CD4-positive, alpha-beta T cell (primary cell): Measurements from ENCODE around the gene SPIB. TPM values are rescaled to one million over a fixed set of nuclear protein-coding genes. Genes with fewer than 3 reads are reported as not detected.

Experiments
- ATAC-seq: fragments of 200-7000 bp; cut with Tn5 transposase; one replicate; pipeline ENCODE4 v1.10.0; 2022; ENCODE audit warnings: mild to moderate bottlenecking; ENCODE audit not compliant: poor library complexity
- CTCF ChIA-PET: fragments of 350-600 bp; sonication (Branson Sonifier 250); formaldehyde crosslinking; loops from one replicate; lab custom pipeline; 2021; ENCODE audit warnings: antibody characterized with exemption, inconsistent platforms; lab: Charles Lee
- POLR2A ChIA-PET: fragments of 350-600 bp; sonication (Branson Sonifier 250); formaldehyde crosslinking; loops from one replicate; lab custom pipeline; 2021; ENCODE audit warnings: antibody characterized with exemption, inconsistent platforms; lab: Charles Lee
- DNase-seq, 14 experiments: peaks; one replicate each; pipeline ENCODE4 v3.0.0-alpha.2; 2013 to 2020; ENCODE audit warnings: mixed read lengths in 2 of 14
- H3K27ac ChIP-seq, 2 donors: one replicate each; pipeline versions ENCODE4 v1.5.1 to v1.7.0; 2013; ENCODE audit warnings: low read length in 2 of 2, low read depth in 1 of 2, mild to moderate bottlenecking in 1 of 2
- H3K27me3 ChIP-seq, 2 experiments: 1 replicate in 1 of 2; 2 replicates in 1 of 2; pipeline versions ENCODE4 v1.6.1 to v1.7.0; 2013; ENCODE audit warnings: low read length in 2 of 2, control low read depth in 1 of 2, mild to moderate bottlenecking in 1 of 2, moderate library complexity in 1 of 2; ENCODE audit not compliant: insufficient read depth in 2 of 2, control insufficient read depth in 1 of 2
- H3K36me3 ChIP-seq: one replicate; pipeline ENCODE4 v1.6.1; 2013; ENCODE audit warnings: low read length, control low read depth; ENCODE audit not compliant: insufficient read depth
- H3K4me1 ChIP-seq: one replicate; pipeline ENCODE4 v1.6.1; 2013; ENCODE audit warnings: low read length, control low read depth; ENCODE audit not compliant: insufficient read depth
- H3K4me3 ChIP-seq: one replicate; pipeline ENCODE4 v1.5.1; 2013; ENCODE audit warnings: mild to moderate bottlenecking, low read length, moderate library complexity
- H3K9me3 ChIP-seq, 2 experiments: 1 replicate in 1 of 2; 2 replicates in 1 of 2; pipeline versions ENCODE4 v1.6.1 to v1.7.0; 2013; ENCODE audit warnings: low read length in 2 of 2, mild to moderate bottlenecking in 2 of 2, control low read depth in 1 of 2, moderate library complexity in 1 of 2; ENCODE audit not compliant: control insufficient read depth in 1 of 2, insufficient read depth in 1 of 2
- H3K27ac Mint-ChIP-seq: one replicate; pipeline ENCODE4 v1.8.0; 2020; ENCODE audit warnings: mixed read lengths
- H3K27me3 Mint-ChIP-seq: one replicate; pipeline ENCODE4 v1.8.0; 2021; ENCODE audit warnings: mixed read lengths
- H3K36me3 Mint-ChIP-seq: one replicate; pipeline ENCODE4 v1.8.0; 2021; ENCODE audit warnings: low read depth, mixed read lengths
- H3K4me1 Mint-ChIP-seq: one replicate; pipeline ENCODE4 v1.8.0; 2021; ENCODE audit warnings: low read depth, mixed read lengths
- H3K4me3 Mint-ChIP-seq: one replicate; pipeline ENCODE4 v1.8.0; 2020; ENCODE audit warnings: mild to moderate bottlenecking, mixed read lengths
- H3K9me3 Mint-ChIP-seq: one replicate; pipeline ENCODE4 v1.8.0; 2020; ENCODE audit warnings: mixed read lengths
- CTCF ChIP-seq: fragments of 200-600 bp; IDR thresholded peaks from one replicate; pipeline ENCODE4 v1.8.0; 2022; ENCODE audit warnings: antibody characterized with exemption, mild to moderate bottlenecking
- intact Hi-C, 2 experiments: fragments of 100-400 bp; cut with DNase I in 1 of 2; cut with micrococcal nuclease in 1 of 2; formaldehyde crosslinking; loops; one replicate each; pipeline versions ENCODE4 v1.15.1 to v1.9.0; 2023 to 2025; cut with DNase I, micrococcal nuclease
- total RNA-seq, 174 experiments: library from RNA in 2 of 174; stranded (reverse) in 2 of 174; gene quantifications; one replicate each; pipeline ENCODE4 v1.2.3 and lab custom pipeline; 2021 to 2026

The SPIB gene
- total RNA-seq, 2 experiments from 2014 or later, result 0.42 to 0.52 TPM

GRCh38 chr19:50460161-50460765 is 41.5 kb downstream of the SPIB start:
- POLR2A ChIA-PET, result interaction anchor here (0.7 to 2.0 kb wide), 2 partner anchors 84 to 103 kb away, joined by 6 to 7 read pairs; partner anchors contain the start of gene NR1H2
- intact Hi-C loops, result no loop called here
- Histone ChIP-seq H3K36me3 (no peaks in the 10 kb centered on the region), H3K27ac (no peak overlapping the region), H3K27me3 (peaks cover 7 to 19% of the 10 kb centered on the region in 2 experiments), H3K4me1 (peaks cover 5% of the 10 kb centered on the region), H3K4me3 (no peak overlapping the region), H3K9me3 (no peaks in the 10 kb centered on the region)
- no peak for TF ChIP-seq CTCF
- CTCF ChIA-PET, result interaction anchor here (1.0 to 1.5 kb wide), 2 partner anchors 92 to 103 kb away, joined by 3 to 5 read pairs; no protein-coding TSS in a partner anchor
- peaks cover 57% of the 10 kb centered on the region for H3K27me3 Mint-ChIP-seq
- no peaks in the 10 kb centered on the region for H3K9me3 Mint-ChIP-seq
- H3K4me1 Mint-ChIP-seq, result no peaks in the 10 kb centered on the region
- H3K36me3 Mint-ChIP-seq, result no peaks in the 10 kb centered on the region
- ATAC-seq (no peak), DNase-seq (peak in 1 of 14 experiments; percentile 19)
- no peak overlapping the region for H3K27ac Mint-ChIP-seq
- H3K4me3 Mint-ChIP-seq, result no peak overlapping the region

GRCh38 chr19:50461066-50461875 is 42.5 kb downstream of the SPIB start:
- no peaks in the 10 kb centered on the region for H3K36me3 Mint-ChIP-seq
- Histone ChIP-seq H3K27me3 (peaks cover 7 to 19% of the 10 kb centered on the region in 2 experiments), H3K27ac (no peak overlapping the region), H3K4me1 (peaks cover 5% of the 10 kb centered on the region), H3K9me3 (no peaks in the 10 kb centered on the region), H3K4me3 (no peak overlapping the region), H3K36me3 (no peaks in the 10 kb centered on the region)
- no peaks in the 10 kb centered on the region for H3K4me1 Mint-ChIP-seq
- peak in 13 of 14 experiments; percentile 26 to 79 (median 45) for DNase-seq
- H3K4me3 Mint-ChIP-seq, result no peak overlapping the region
- H3K27ac Mint-ChIP-seq, result no peak overlapping the region
- no peaks in the 10 kb centered on the region for H3K9me3 Mint-ChIP-seq
- intact Hi-C loops, result loop anchor here (1.0 kb wide), 3 partner anchors 92 to 104 kb away; no protein-coding TSS in a partner anchor
- ChIA-PET POLR2A (interaction anchor here (0.7 to 2.0 kb wide), 2 partner anchors 85 to 104 kb away, joined by 6 to 7 read pairs; partner anchors contain the start of gene NR1H2), CTCF (interaction anchor here (0.6 to 1.5 kb wide), 3 partner anchors 61 to 104 kb away, joined by 3 to 5 read pairs (median 3); no protein-coding TSS in a partner anchor)
- peak; percentile 70 for TF ChIP-seq CTCF
- ATAC-seq, result peak; percentile 90
- H3K27me3 Mint-ChIP-seq, result peaks cover 51% of the 10 kb centered on the region

GRCh38 chr19:50462970-50463369 is 44.2 kb downstream of the SPIB start:
- no peaks in the 10 kb centered on the region for H3K9me3 Mint-ChIP-seq
- H3K4me1 Mint-ChIP-seq, result no peaks in the 10 kb centered on the region
- TF ChIP-seq CTCF, result no peak
- H3K27ac Mint-ChIP-seq, result no peak overlapping the region
- ATAC-seq (no peak), DNase-seq (no peak)
- no peaks in the 10 kb centered on the region for H3K36me3 ChIP-seq
- POLR2A ChIA-PET, result interaction anchor here (1.4 kb wide), 1 partner anchor 79 kb away, joined by 4 read pairs; the partner anchor contains the start of gene POLD1
- no peaks in the 10 kb centered on the region for H3K36me3 Mint-ChIP-seq
- peaks cover 5% of the 10 kb centered on the region for H3K4me1 ChIP-seq
- intact Hi-C loops, result no loop called here
- no peak overlapping the region for H3K4me3 ChIP-seq
- no peak overlapping the region for H3K4me3 Mint-ChIP-seq
- no peak overlapping the region for H3K27ac ChIP-seq
- CTCF ChIA-PET, result interaction anchor here (0.8 kb wide), 1 partner anchor 96 kb away, joined by 3 read pairs; no protein-coding TSS in a partner anchor
- H3K27me3 ChIP-seq, result peaks cover 4 to 13% of the 10 kb centered on the region in 2 experiments
- no peaks in the 10 kb centered on the region for H3K9me3 ChIP-seq
- peaks cover 42% of the 10 kb centered on the region for H3K27me3 Mint-ChIP-seq
